Measurements from ENCODE around the gene KDM6B. TPM values are rescaled to one million over a fixed set of nuclear protein-coding genes. Genes with fewer than 3 reads are reported as not detected.

The KDM6B gene
- total and polyA plus RNA-seq, 7 donors: 2.8 to 26.0 (median 15.2) TPM

GRCh38 chr17:7835814-7836595 lies 2.0 kb downstream of the KDM6B start:
- DNase-seq (peak; percentile 71 to 82), ATAC-seq (peak; percentile 32 to 55 (median 44))
- H3K4me3 ChIP-seq: peak overlapping the region; percentile 85
- H3K27ac ChIP-seq: peak overlapping the region; percentile 96
- H3K9me3 ChIP-seq: no peaks in the 10 kb centered on the region
- intact Hi-C loops (cut with DNase I): loop anchor here in 1 of 2 donors (2.0 kb wide), 1 partner anchor 15 kb away; no protein-coding TSS in a partner anchor
- H3K4me1 ChIP-seq: peaks cover 35% of the 10 kb centered on the region
- no peaks in the 10 kb centered on the region for H3K27me3 ChIP-seq (ENCODE audit: insufficient read depth in 3 of 3, low read length in 2 of 3)
- no peak for TF ChIP-seq CTCF (IDR thresholded peaks at IDR 0.05)
- H3K36me3 ChIP-seq (ENCODE audit: insufficient read depth in 1 of 2, low read depth in 1 of 2): peaks cover 0 to 9% of the 10 kb centered on the region in 2 donors
- 0% methylated on average over 48 to 61 of the region's 61 CpGs for WGBS, 3 donors

DNA sequence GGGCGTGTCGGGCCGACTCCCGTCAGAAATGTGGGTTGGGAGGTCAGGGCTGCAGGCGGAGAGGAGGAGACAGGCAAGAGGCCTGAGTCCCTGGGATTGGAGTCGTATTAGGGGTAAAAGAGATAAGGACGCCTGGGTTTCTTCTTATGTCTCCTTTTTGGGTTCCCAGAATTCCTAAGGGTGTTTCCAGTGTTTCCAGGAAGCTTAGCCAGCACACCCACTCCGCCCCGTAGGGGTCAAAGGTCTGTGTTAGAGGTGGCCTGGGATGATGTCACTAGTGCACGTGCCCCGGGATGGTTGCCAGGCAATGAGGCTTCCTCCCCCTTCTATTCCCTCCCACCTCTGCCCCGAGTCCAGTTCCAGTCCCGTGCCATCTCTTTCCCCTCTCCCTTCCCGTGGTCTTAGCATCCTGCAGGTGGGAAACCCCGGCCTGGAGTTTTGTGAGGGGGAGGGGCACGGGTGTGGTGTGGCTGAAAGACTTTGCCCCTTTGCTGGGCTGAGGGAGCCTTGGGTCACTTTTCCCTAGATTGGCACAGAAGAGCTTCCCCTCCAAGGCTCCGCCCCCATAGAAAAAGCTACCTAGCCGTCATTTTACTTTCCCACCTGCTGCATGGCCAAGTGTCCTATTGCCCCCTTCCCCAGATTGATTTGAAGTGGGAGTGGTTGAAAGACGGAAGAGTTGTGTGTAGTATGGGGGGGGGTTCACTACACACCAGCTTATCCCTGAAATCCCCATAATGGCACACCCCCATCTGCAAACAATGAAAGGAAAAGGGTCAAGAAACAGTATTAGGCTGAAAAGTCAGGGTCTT lies 2.8 kb downstream of the KDM6B start:
- intact Hi-C loops (cut with DNase I): no loop called here
- Histone ChIP-seq H3K36me3 (ENCODE audit: insufficient read depth in 1 of 2, low read depth in 1 of 2) (peaks cover 0 to 9% of the 10 kb centered on the region in 2 donors), H3K27me3 (ENCODE audit: insufficient read depth in 3 of 3, low read length in 2 of 3) (no peaks in the 10 kb centered on the region), H3K4me1 (peaks cover 41% of the 10 kb centered on the region), H3K27ac (peak overlapping the region; percentile 96), H3K9me3 (no peaks in the 10 kb centered on the region), H3K4me3 (peak overlapping the region; percentile 85)
- 2% methylated on average over 19 of the region's 19 CpGs for WGBS, 3 donors
- ATAC-seq (peak; percentile 9 to 29 (median 22)), DNase-seq (peak; percentile 90 to 95)
- no peak for TF ChIP-seq CTCF (IDR thresholded peaks at IDR 0.05)

DNA sequence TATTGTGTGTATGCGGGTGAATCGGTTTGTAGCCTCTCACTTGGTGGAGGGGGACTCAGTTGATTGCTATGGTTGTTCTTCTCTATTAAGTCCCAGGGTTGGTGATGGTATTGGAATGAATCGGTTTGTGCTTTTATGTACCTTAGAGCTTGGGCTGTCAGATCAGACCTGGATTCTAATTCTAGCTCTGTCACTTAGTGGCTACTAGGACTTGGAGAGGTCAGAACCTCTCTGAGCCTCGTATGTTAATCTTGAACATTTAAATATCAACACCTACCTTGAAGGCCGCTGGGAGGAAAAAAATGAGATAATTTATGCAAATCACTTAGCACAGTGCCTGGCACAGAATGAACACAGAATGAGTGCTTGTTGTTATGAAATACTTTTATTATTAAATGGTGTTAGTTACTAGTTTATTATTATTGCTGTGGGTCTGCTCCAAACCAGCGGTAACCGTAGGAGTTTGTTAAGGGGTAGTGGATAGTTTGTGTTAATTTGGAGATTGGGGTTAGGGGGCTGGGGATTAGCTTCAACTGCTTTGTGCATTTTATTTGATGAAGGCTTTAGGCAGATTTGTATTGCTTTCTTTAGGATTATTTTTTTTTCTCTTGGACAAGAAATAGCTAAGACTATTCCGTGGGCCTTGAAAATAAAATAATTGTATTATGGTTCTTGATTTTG lies 3.5 kb downstream of the KDM6B start:
- intact Hi-C loops (cut with DNase I): no loop called here
- Histone ChIP-seq H3K36me3 (ENCODE audit: insufficient read depth in 1 of 2, low read depth in 1 of 2) (peaks cover 0 to 9% of the 10 kb centered on the region in 2 donors), H3K9me3 (no peaks in the 10 kb centered on the region), H3K27ac (peak overlapping the region; percentile 96), H3K27me3 (ENCODE audit: insufficient read depth in 3 of 3, low read length in 2 of 3) (no peaks in the 10 kb centered on the region), H3K4me3 (peak overlapping the region; percentile 85), H3K4me1 (peaks cover 41% of the 10 kb centered on the region)
- ATAC-seq: no peak
- no peak for DNase-seq
- TF ChIP-seq CTCF (IDR thresholded peaks at IDR 0.05): no peak
- WGBS, 3 donors: 7 to 10% (median 9%) methylated on average over 8 of the region's 8 CpGs

GRCh38 chr17:7838090-7839075 lies 4.4 kb downstream of the KDM6B start:
- Histone ChIP-seq H3K27ac (peak overlapping the region; percentile 99), H3K4me1 (peaks cover 38% of the 10 kb centered on the region), H3K9me3 (no peaks in the 10 kb centered on the region), H3K4me3 (peak overlapping the region; percentile 85), H3K36me3 (ENCODE audit: insufficient read depth in 1 of 2, low read depth in 1 of 2) (peaks cover 0 to 9% of the 10 kb centered on the region in 2 donors), H3K27me3 (ENCODE audit: insufficient read depth in 3 of 3, low read length in 2 of 3) (no peaks in the 10 kb centered on the region)
- ATAC-seq (no peak), DNase-seq (peak in 1 of 2 donors; percentile 74)
- no peak for TF ChIP-seq CTCF (IDR thresholded peaks at IDR 0.05)
- WGBS, 3 donors: 10 to 16% (median 13%) methylated on average over 9 to 12 of the region's 12 CpGs
- intact Hi-C loops (cut with DNase I): no loop called here
